ENCODE data around the gene APOBR. TPM values are rescaled to one million over a fixed set of nuclear protein-coding genes. Genes with fewer than 3 reads are reported as not detected.

The APOBR gene
- total and polyA plus RNA-seq, 2 of the 13 experiments (the other 11 are each of a cell fraction or from before 2014, with no cell fraction given) = 0.03 TPM; not detected in 1

DNA sequence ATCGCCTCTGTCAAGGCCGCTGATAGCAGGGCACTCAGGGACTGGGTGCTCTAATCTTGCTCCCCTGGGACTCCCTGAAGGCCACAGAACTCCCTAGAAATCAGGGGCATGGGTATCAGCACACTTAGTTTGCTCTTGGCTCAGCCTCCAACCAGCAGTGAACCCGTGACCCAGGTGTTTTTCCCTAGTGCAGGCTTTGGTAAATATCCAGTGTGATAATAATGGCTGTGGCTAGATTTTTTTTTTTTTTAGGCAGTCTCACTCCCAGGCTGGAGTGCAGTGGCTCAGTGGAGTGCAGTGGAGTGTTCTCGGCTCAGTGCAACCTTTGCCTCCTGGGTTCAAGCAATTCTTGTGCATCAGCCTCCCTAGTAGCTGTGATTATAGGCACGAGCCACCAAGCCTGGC is 34.0 kb downstream of the APOBR start (continued):
- no peak for TF ChIP-seq HBP1 (CRISPR knock-in tag; IDR thresholded peaks at IDR 0.05; ENCODE audit: low read depth)
- TF ChIP-seq, protein P1, sequence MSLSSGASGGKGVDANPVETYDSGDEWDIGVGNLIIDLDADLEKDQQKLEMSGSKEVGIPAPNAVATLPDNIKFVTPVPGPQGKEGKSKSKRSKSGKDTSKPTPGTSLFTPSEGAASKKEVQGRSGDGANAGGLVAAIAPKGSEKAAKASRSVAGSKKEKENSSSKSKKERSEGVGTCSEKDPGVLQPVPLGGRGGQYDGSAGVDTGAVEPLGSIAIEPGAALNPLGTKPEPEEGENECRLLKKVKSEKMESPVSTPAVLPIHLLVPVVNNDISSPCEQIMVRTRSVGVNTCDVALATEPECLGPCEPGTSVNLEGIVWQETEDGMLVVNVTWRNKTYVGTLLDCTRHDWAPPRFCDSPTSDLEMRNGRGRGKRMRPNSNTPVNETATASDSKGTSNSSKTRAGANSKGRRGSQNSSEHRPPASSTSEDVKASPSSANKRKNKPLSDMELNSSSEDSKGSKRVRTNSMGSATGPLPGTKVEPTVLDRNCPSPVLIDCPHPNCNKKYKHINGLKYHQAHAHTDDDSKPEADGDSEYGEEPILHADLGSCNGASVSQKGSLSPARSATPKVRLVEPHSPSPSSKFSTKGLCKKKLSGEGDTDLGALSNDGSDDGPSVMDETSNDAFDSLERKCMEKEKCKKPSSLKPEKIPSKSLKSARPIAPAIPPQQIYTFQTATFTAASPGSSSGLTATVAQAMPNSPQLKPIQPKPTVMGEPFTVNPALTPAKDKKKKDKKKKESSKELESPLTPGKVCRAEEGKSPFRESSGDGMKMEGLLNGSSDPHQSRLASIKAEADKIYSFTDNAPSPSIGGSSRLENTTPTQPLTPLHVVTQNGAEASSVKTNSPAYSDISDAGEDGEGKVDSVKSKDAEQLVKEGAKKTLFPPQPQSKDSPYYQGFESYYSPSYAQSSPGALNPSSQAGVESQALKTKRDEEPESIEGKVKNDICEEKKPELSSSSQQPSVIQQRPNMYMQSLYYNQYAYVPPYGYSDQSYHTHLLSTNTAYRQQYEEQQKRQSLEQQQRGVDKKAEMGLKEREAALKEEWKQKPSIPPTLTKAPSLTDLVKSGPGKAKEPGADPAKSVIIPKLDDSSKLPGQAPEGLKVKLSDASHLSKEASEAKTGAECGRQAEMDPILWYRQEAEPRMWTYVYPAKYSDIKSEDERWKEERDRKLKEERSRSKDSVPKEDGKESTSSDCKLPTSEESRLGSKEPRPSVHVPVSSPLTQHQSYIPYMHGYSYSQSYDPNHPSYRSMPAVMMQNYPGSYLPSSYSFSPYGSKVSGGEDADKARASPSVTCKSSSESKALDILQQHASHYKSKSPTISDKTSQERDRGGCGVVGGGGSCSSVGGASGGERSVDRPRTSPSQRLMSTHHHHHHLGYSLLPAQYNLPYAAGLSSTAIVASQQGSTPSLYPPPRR (CRISPR knock-in tag; IDR thresholded peaks at IDR 0.05; ENCODE audit: borderline replicate concordance) = no peak; the same call in 1 of the 2 replicates
- TF ChIP-seq MTA1 (CRISPR knock-in tag; IDR thresholded peaks at IDR 0.05; ENCODE audit: borderline replicate concordance) = no peak; the same call in 1 of the 2 replicates
- TF ChIP-seq, protein P2, sequence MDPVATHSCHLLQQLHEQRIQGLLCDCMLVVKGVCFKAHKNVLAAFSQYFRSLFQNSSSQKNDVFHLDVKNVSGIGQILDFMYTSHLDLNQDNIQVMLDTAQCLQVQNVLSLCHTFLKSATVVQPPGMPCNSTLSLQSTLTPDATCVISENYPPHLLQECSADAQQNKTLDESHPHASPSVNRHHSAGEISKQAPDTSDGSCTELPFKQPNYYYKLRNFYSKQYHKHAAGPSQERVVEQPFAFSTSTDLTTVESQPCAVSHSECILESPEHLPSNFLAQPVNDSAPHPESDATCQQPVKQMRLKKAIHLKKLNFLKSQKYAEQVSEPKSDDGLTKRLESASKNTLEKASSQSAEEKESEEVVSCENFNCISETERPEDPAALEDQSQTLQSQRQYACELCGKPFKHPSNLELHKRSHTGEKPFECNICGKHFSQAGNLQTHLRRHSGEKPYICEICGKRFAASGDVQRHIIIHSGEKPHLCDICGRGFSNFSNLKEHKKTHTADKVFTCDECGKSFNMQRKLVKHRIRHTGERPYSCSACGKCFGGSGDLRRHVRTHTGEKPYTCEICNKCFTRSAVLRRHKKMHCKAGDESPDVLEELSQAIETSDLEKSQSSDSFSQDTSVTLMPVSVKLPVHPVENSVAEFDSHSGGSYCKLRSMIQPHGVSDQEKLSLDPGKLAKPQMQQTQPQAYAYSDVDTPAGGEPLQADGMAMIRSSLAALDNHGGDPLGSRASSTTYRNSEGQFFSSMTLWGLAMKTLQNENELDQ (CRISPR knock-in tag; IDR thresholded peaks at IDR 0.05; ENCODE audit: borderline replicate concordance) = no peak
- no peak for TF ChIP-seq ZSCAN31 (CRISPR knock-in tag; IDR thresholded peaks at IDR 0.05; ENCODE audit: low read depth)
- no peak for TF ChIP-seq BATF2 (CRISPR knock-in tag; IDR thresholded peaks at IDR 0.05)
- no peak for TF ChIP-seq ZNF792 (CRISPR knock-in tag; IDR thresholded peaks at IDR 0.05)
- TF ChIP-seq ZNF549 (CRISPR knock-in tag; IDR thresholded peaks at IDR 0.05) = no peak
- no peak for TF ChIP-seq ADNP (CRISPR knock-in tag; IDR thresholded peaks at IDR 0.05)
- TF ChIP-seq ELF3 (CRISPR knock-in tag; IDR thresholded peaks at IDR 0.05) = no peak
- TF ChIP-seq ESRRA (CRISPR knock-in tag; IDR thresholded peaks at IDR 0.05; ENCODE audit: low read depth) = no peak
- no peak for TF ChIP-seq RFXANK (CRISPR knock-in tag; IDR thresholded peaks at IDR 0.05)
- no peak for TF ChIP-seq ZNF343 (CRISPR knock-in tag; IDR thresholded peaks at IDR 0.05)
- TF ChIP-seq KDM6A (CRISPR knock-in tag; IDR thresholded peaks at IDR 0.05; ENCODE audit: low read depth) = no peak
- TF ChIP-seq ZNF282 (IDR thresholded peaks at IDR 0.05; ENCODE audit: partially characterized antibody) = no peak
- no peak for TF ChIP-seq ZUFSP (CRISPR knock-in tag; IDR thresholded peaks at IDR 0.05; ENCODE audit: borderline replicate concordance)
- no peak for TF ChIP-seq ZIK1 (CRISPR knock-in tag; IDR thresholded peaks at IDR 0.05; ENCODE audit: borderline replicate concordance, low read depth)
- TF ChIP-seq MXI1 (IDR thresholded peaks at IDR 0.05; ENCODE audit: borderline replicate concordance, low read depth, low read length) = no peak
- no peak for TF ChIP-seq ZNF780A (CRISPR knock-in tag; IDR thresholded peaks at IDR 0.05)
- TF ChIP-seq U2AF2 (IDR thresholded peaks at IDR 0.05; ENCODE audit: low read depth, low read length) = no peak

All from HepG2 (cell line).